NK-92 (cell line): ENCODE data around the gene OPTC.

Experiments
- DNase-seq: peaks from one replicate; lab custom pipeline; 2025; ENCODE audit not compliant: unreplicated experiment; lab: John Stamatoyannopoulos, UW

Gene OPTC

GRCh38 chr1:203534012-203534411, 40.1 kb downstream of the OPTC start:
- no peak for DNase-seq

GRCh38 chr1:203534526-203534925, 40.6 kb downstream of the OPTC start:
- no peak for DNase-seq

- DNase-seq: no peak
These were observed 42.6 kb downstream of the OPTC start for GRCh38 chr1:203536575-203536974.

GRCh38 chr1:203536980-203537455, 43.1 kb downstream of the OPTC start:
- no peak for DNase-seq

- no peak for DNase-seq
These were observed 44.0 kb downstream of the OPTC start for GRCh38 chr1:203537806-203538464.

GRCh38 chr1:203538726-203539125, 44.8 kb downstream of the OPTC start:
- no peak for DNase-seq

- DNase-seq: no peak
These were observed 46.0 kb downstream of the OPTC start for GRCh38 chr1:203539831-203540546.

GRCh38 chr1:203544485-203544884, 50.5 kb downstream of the OPTC start:
- no peak for DNase-seq

- DNase-seq: no peak
These were observed 51.2 kb downstream of the OPTC start for GRCh38 chr1:203544978-203545816.

GRCh38 chr1:203546274-203546673, 52.3 kb downstream of the OPTC start:
- DNase-seq: no peak

GRCh38 chr1:203547147-203547546, 53.2 kb downstream of the OPTC start:
- DNase-seq: no peak

GRCh38 chr1:203547771-203548421, 53.9 kb downstream of the OPTC start:
- no peak for DNase-seq

- no peak for DNase-seq
These were observed 54.9 kb downstream of the OPTC start for GRCh38 chr1:203548892-203549291.

- DNase-seq: no peak
These were observed 55.4 kb downstream of the OPTC start for GRCh38 chr1:203549309-203549708.

GRCh38 chr1:203550846-203551245, 56.9 kb downstream of the OPTC start:
- DNase-seq: no peak

GRCh38 chr1:203551550-203551949, 57.6 kb downstream of the OPTC start:
- no peak for DNase-seq

- DNase-seq: no peak
These were observed 59.5 kb downstream of the OPTC start for GRCh38 chr1:203553496-203553895.

- no peak for DNase-seq
These were observed 60.1 kb downstream of the OPTC start for GRCh38 chr1:203554071-203554470.

- DNase-seq: no peak
These were observed 61.1 kb downstream of the OPTC start for GRCh38 chr1:203555076-203555475.

GRCh38 chr1:203555511-203556046, 61.6 kb downstream of the OPTC start:
- no peak for DNase-seq
